ENCODE measurements around the gene SH2D2A.

SH2D2A gene

DNA sequence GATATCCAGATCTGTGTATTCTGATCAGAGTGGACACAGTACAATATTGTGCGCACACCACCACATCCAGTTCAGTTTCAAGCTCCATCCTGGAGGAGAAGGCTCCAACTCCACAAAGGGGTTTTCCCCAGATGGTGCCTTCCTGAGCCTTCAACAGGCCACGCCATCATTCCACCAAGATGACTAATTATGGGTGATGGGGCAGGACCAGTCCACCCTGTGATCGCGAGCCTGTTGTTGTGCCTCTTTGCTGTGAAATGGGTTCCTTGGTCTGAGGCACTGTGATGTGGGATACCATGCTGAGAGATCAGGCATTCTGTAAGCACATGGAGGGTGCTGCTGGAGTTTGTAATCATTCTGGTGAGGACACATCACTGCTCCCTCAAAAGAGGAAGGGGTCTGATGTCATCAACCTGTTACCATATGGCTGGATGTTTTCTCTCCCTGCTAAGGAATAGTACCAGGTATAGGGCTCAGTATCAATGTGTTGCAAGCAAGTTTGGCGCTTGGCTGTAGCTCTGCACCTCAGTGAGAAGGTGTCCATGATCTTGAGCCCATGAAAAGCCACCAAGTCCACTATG is 6.7 kb upstream of the SH2D2A start:
- H3K27ac ChIP-seq (ENCODE audit: low read depth, low read length) = no peak overlapping the region
- H2AFZ ChIP-seq (ENCODE audit: low read length, unreplicated experiment) = no peak overlapping the region
- H3K79me2 ChIP-seq (ENCODE audit: control insufficient read depth, insufficient read depth, low read length, unreplicated experiment) = no peaks in the 10 kb centered on the region
- no peaks in the 10 kb centered on the region for H3K27me3 ChIP-seq (ENCODE audit: insufficient read depth, low read length)
- no peak overlapping the region for H3K4me3 ChIP-seq (ENCODE audit: low read depth, low read length)
- no peaks in the 10 kb centered on the region for H3K36me3 ChIP-seq (ENCODE audit: insufficient read depth, low read length)
- no peaks in the 10 kb centered on the region for H3K4me1 ChIP-seq (ENCODE audit: control insufficient read depth, insufficient read depth, low read length, unreplicated experiment)

DNA sequence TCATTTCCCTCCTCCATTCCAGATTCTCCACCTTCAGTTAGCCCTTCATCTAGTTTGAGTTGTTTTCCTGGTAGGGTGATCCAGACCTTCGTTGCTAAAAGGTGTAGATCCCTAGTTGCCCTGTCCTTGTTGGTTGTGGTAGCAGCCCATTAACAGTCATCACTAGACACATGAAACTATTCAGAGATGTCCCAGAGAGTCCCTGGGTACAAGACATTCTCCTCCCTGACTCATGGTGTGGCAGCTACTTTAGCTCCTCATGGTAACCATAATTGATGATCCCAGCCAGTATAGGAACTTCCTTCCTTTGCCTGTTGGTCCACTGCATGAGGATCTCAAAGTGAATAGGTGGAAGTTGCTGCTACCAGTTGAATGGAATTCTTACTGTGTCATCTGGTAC is 6.0 kb upstream of the SH2D2A start:
- H3K79me2 ChIP-seq (ENCODE audit: control insufficient read depth, insufficient read depth, low read length, unreplicated experiment) = no peaks in the 10 kb centered on the region
- no peak overlapping the region for H3K27ac ChIP-seq (ENCODE audit: low read depth, low read length)
- no peaks in the 10 kb centered on the region for H3K36me3 ChIP-seq (ENCODE audit: insufficient read depth, low read length)
- no peak overlapping the region for H2AFZ ChIP-seq (ENCODE audit: low read length, unreplicated experiment)
- no peaks in the 10 kb centered on the region for H3K4me1 ChIP-seq (ENCODE audit: control insufficient read depth, insufficient read depth, low read length, unreplicated experiment)
- no peaks in the 10 kb centered on the region for H3K27me3 ChIP-seq (ENCODE audit: insufficient read depth, low read length)
- H3K4me3 ChIP-seq (ENCODE audit: low read depth, low read length) = no peak overlapping the region

DNA sequence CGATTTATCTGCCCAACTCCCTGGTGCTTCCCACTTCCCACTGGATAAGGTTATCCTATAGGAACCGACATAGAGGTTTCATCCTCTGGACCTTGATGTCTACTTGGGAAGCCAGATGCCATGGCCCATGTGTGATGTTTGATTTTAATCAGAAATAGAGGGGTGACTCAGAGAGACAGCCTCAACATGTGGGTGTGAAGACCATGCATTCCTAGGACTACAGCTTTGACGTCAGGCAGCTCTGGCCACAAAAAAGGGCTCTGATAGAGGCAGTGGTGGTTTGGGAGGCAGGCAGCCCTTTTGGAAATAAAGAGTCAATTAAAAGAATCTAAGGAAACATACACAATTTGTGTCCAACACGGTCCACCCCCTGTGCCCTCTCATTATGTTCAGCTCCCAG is 5.2 kb upstream of the SH2D2A start:
- Histone ChIP-seq H3K27ac (ENCODE audit: low read depth, low read length) (no peak overlapping the region), H3K4me1 (ENCODE audit: control insufficient read depth, insufficient read depth, low read length, unreplicated experiment) (no peaks in the 10 kb centered on the region), H3K27me3 (ENCODE audit: insufficient read depth, low read length) (no peaks in the 10 kb centered on the region), H3K36me3 (ENCODE audit: insufficient read depth, low read length) (no peaks in the 10 kb centered on the region), H3K4me3 (ENCODE audit: low read depth, low read length) (no peak overlapping the region), H3K79me2 (ENCODE audit: control insufficient read depth, insufficient read depth, low read length, unreplicated experiment) (no peaks in the 10 kb centered on the region), H2AFZ (ENCODE audit: low read length, unreplicated experiment) (no peak overlapping the region)

DNA sequence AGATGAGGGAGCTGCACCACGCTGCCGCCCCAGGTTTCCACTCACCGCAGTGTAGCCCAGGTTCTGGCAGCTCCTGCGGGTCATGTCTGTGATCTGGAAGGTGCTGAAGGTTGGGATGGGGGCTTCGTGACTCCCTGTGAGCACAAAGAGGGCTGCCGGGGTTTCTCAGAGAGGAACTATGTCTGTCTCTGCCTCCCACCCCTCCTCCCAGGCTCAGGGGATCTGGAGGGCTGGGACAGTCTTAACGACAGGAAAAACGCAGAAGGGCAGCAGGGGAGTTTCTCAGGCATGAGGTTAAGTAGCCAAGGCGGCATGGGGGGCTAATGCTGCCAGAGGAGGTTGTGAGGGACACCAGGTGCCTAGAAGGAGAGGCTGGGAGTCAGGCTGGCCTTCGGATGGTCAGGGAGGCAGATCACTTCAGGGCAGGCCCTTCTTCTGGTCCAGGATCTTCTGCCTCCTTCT is 656 bp downstream of the SH2D2A start:
- peaks cover 5% of the 10 kb centered on the region for H3K79me2 ChIP-seq (ENCODE audit: control insufficient read depth, insufficient read depth, low read length, unreplicated experiment)
- H3K27ac ChIP-seq (ENCODE audit: low read depth, low read length) = peak overlapping the region; percentile 24; the same call in 1 of the 2 replicates
- H3K36me3 ChIP-seq (ENCODE audit: insufficient read depth, low read length) = no peaks in the 10 kb centered on the region; the same call in 1 of the 2 replicates
- H3K4me3 ChIP-seq (ENCODE audit: low read depth, low read length) = no peak overlapping the region
- no peak overlapping the region for H2AFZ ChIP-seq (ENCODE audit: low read length, unreplicated experiment)
- peaks cover 28% of the 10 kb centered on the region for H3K4me1 ChIP-seq (ENCODE audit: control insufficient read depth, insufficient read depth, low read length, unreplicated experiment)
- no peaks in the 10 kb centered on the region for H3K27me3 ChIP-seq (ENCODE audit: insufficient read depth, low read length)

DNA sequence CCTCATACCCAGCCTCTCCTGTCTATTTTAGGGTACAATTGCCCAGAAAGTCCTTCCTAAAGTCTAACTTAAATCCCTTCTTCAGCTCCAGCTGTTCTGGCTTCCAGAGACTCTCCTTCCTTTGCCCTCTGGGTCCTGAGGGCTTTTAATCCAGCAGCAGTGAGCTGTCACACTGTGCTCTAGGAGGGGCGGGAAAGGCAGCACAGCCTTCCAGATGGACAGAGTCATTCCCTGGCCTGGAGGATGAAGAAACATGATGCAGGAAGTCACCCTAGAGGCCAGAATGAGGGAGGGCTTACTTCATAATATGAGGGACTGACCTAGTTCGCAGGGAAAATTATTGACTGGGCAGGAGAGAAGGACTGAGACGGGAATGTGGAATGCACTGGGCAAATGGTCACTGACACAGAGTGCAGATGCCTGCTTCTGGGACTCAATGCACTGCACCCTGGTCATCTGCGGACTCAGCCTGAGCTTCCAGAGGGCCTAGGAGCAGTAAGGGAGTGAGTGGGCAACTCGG is 1.3 kb downstream of the SH2D2A start:
- Histone ChIP-seq H3K36me3 (ENCODE audit: insufficient read depth, low read length) (no peaks in the 10 kb centered on the region; the same call in 1 of the 2 replicates), H3K4me1 (ENCODE audit: control insufficient read depth, insufficient read depth, low read length, unreplicated experiment) (peaks cover 28% of the 10 kb centered on the region), H3K79me2 (ENCODE audit: control insufficient read depth, insufficient read depth, low read length, unreplicated experiment) (peaks cover 5% of the 10 kb centered on the region), H2AFZ (ENCODE audit: low read length, unreplicated experiment) (no peak overlapping the region), H3K4me3 (ENCODE audit: low read depth, low read length) (no peak overlapping the region), H3K27me3 (ENCODE audit: insufficient read depth, low read length) (no peaks in the 10 kb centered on the region), H3K27ac (ENCODE audit: low read depth, low read length) (peak overlapping the region; percentile 50)

DNA sequence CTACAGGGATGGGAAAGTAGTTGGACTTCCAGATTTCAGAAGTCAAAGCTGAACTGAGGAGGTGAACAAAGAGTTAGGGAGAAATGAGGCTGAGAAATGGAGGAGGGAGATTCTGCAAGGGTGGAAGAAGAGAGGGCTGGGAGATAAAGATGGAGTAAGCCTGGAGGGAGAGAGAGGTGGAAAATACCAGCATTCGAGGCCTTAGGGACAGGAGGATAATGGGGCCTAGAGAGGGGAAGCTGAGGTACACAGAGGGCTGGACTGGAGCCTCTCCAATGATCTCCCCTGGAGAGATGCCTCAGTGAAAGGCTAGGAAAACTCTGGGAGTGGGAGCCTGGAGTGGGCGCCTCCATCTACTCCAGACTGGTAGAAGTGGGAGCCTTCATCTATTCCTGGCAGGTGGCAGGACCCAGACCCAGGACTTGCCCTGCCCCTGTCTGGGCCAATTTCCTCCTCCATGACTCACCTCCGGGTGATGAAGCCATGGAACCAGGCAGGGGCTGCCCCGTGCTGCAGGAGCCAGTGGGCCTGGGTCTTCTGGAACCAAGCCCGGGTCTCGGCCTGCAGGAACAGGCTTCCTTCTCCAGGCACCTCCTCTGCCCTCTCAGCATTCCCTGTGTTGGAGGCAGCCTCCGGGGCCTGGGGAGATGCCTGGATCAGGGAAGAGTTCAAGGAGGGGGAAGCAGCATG is 1.9 kb downstream of the SH2D2A start:
- Histone ChIP-seq H3K4me3 (ENCODE audit: low read depth, low read length) (peak overlapping the region; percentile 80; the same call in 1 of the 2 replicates), H3K4me1 (ENCODE audit: control insufficient read depth, insufficient read depth, low read length, unreplicated experiment) (peaks cover 28% of the 10 kb centered on the region), H3K27ac (ENCODE audit: low read depth, low read length) (peak overlapping the region; percentile 50), H2AFZ (ENCODE audit: low read length, unreplicated experiment) (peak overlapping the region; percentile 68), H3K79me2 (ENCODE audit: control insufficient read depth, insufficient read depth, low read length, unreplicated experiment) (peaks cover 5% of the 10 kb centered on the region), H3K36me3 (ENCODE audit: insufficient read depth, low read length) (no peaks in the 10 kb centered on the region; the same call in 1 of the 2 replicates), H3K27me3 (ENCODE audit: insufficient read depth, low read length) (no peaks in the 10 kb centered on the region)

DNA sequence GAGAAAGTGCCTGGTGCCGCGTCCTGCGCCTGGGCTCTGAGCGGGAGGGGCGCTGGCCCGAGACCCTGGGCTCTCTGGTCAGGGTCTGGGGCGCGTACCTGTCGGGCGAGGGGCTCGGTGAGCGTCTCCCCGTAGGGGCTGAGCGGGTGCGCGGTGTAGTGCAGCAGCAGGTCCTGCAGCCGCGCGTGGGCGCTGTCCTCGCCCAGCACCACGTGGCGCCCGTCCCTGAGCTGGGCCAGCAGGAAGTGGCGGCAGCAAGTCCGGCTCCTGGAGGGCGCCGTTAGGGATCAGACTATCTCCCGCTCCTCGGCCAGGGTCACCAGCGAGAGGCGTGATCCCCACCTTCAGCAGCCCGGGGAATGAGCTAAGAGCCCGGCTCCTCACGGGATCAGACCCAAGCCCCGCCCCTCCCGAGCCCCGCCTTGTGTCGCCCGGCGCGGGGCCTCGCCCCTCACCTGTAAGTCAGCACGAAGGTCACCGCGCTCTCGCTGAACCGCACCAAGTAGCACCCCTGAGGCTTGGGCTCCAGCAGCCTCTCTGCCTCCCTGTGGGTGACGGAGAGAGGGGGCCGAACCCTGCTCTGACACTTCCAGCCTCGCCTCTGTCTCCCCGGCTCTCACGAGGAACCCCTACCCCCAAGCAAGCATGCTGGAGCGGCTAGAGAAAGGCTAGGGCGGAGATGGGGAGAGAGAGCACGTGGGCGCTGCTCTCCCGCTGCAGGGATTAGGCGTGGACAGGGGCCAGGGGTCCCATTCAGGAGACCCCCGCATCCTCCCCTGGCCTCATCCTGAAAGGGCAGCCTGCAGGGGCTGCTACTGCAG is 2.7 kb downstream of the SH2D2A start:
- H3K4me3 ChIP-seq (ENCODE audit: low read depth, low read length) = peak overlapping the region; percentile 80
- H3K27ac ChIP-seq (ENCODE audit: low read depth, low read length) = peak overlapping the region; percentile 50; the same call in 1 of the 2 replicates
- no peaks in the 10 kb centered on the region; the same call in 1 of the 2 replicates for H3K36me3 ChIP-seq (ENCODE audit: insufficient read depth, low read length)
- peak overlapping the region; percentile 73 for H2AFZ ChIP-seq (ENCODE audit: low read length, unreplicated experiment)
- no peaks in the 10 kb centered on the region for H3K27me3 ChIP-seq (ENCODE audit: insufficient read depth, low read length)
- H3K4me1 ChIP-seq (ENCODE audit: control insufficient read depth, insufficient read depth, low read length, unreplicated experiment) = peaks cover 28% of the 10 kb centered on the region
- peaks cover 5% of the 10 kb centered on the region for H3K79me2 ChIP-seq (ENCODE audit: control insufficient read depth, insufficient read depth, low read length, unreplicated experiment)

DNA sequence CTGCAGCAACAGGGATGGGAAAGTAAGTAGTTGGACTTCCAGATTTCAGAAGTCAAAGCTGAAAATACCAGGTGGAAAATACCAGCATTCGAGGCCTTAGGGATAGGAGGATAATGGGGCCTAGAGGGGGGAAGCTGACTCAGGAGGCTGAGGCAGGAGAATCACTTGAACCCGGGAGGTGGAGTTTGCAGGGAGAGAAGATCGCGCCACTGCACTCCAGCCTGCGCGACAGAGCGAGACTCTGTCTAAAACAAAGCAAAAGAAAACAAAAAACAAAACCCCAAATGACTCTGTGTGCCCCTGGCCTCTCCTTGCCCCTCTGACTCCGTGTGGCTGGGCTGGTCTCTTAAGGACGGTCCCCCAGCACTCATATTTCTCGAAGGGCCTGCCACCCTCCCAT is 3.4 kb downstream of the SH2D2A start:
- no peaks in the 10 kb centered on the region; the same call in 1 of the 2 replicates for H3K36me3 ChIP-seq (ENCODE audit: insufficient read depth, low read length)
- H2AFZ ChIP-seq (ENCODE audit: low read length, unreplicated experiment) = peak overlapping the region; percentile 73
- H3K27me3 ChIP-seq (ENCODE audit: insufficient read depth, low read length) = no peaks in the 10 kb centered on the region
- H3K4me1 ChIP-seq (ENCODE audit: control insufficient read depth, insufficient read depth, low read length, unreplicated experiment) = peaks cover 28% of the 10 kb centered on the region
- peaks cover 5% of the 10 kb centered on the region for H3K79me2 ChIP-seq (ENCODE audit: control insufficient read depth, insufficient read depth, low read length, unreplicated experiment)
- H3K27ac ChIP-seq (ENCODE audit: low read depth, low read length) = peak overlapping the region; percentile 50; the same call in 1 of the 2 replicates
- H3K4me3 ChIP-seq (ENCODE audit: low read depth, low read length) = peak overlapping the region; percentile 80

DNA sequence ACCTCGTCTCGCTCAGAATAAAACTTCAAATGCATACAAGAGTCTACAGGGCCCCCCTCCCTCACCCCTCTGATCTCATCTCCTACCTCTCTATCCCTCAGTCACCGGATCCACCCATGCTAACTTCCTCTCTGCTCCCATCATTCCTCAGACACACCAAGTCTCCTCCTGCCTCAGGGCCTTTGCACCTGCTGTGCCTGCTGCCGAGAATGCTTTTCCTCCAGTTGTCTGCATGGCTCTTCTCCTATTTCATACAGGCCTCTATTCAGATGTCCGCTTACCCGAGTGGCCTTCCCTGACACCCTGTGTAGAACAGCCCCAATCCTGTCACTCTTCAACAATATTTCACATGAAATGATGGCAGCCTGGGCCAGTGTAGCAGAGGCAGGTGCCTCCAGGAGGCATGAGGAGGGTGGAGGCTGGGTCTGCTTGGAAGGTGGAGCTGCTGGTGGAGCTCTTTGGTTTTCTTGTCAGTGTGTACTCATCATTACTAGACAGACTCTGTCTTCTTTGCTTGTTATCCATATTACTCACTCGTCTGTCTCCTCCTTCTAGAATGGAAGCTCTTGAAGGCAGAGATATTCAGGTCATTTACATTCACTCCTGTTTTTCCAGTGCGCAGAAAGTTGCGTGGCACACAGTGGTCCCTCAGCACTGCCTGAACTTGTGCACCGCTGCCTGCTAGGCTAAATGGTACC is 4.2 kb downstream of the SH2D2A start:
- H3K27ac ChIP-seq (ENCODE audit: low read depth, low read length) = no peak overlapping the region
- H3K79me2 ChIP-seq (ENCODE audit: control insufficient read depth, insufficient read depth, low read length, unreplicated experiment) = peaks cover 5% of the 10 kb centered on the region
- no peaks in the 10 kb centered on the region for H3K27me3 ChIP-seq (ENCODE audit: insufficient read depth, low read length)
- H2AFZ ChIP-seq (ENCODE audit: low read length, unreplicated experiment) = no peak overlapping the region
- H3K4me1 ChIP-seq (ENCODE audit: control insufficient read depth, insufficient read depth, low read length, unreplicated experiment) = peaks cover 28% of the 10 kb centered on the region
- H3K36me3 ChIP-seq (ENCODE audit: insufficient read depth, low read length) = no peaks in the 10 kb centered on the region; the same call in 1 of the 2 replicates
- peak overlapping the region; percentile 80 for H3K4me3 ChIP-seq (ENCODE audit: low read depth, low read length)

DNA sequence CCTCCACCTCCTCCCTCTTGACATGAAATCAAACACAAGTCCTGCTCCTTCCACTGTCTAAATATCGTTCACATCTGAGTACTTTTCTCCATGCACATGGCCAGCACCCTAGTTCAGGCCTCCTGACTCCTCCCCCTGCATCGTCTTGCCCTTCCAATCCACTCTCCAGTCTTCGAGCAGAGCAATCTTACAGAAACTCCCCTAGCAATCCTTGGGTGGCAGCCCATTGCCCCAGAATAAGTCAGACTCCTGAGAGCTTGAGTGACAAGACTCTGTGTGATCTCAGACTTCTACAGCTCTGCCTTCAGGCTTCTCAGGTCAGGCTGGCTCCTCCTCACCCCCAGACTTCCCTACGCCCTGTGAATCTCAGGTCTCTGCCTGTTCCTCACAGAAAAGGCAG is 5.5 kb downstream of the SH2D2A start:
- H3K4me1 ChIP-seq (ENCODE audit: control insufficient read depth, insufficient read depth, low read length, unreplicated experiment) = peaks cover 28% of the 10 kb centered on the region
- no peak overlapping the region for H3K4me3 ChIP-seq (ENCODE audit: low read depth, low read length)
- H3K36me3 ChIP-seq (ENCODE audit: insufficient read depth, low read length) = peaks cover 5% of the 10 kb centered on the region; the same call in 1 of the 2 replicates
- H3K79me2 ChIP-seq (ENCODE audit: control insufficient read depth, insufficient read depth, low read length, unreplicated experiment) = peaks cover 5% of the 10 kb centered on the region
- H3K27me3 ChIP-seq (ENCODE audit: insufficient read depth, low read length) = no peaks in the 10 kb centered on the region
- H2AFZ ChIP-seq (ENCODE audit: low read length, unreplicated experiment) = no peak overlapping the region
- no peak overlapping the region for H3K27ac ChIP-seq (ENCODE audit: low read depth, low read length)
